Left lung (tissue), 10 donors: ENCODE results near the gene NAPB. TPM values are rescaled to one million over a fixed set of nuclear protein-coding genes. Genes with fewer than 3 reads are reported as not detected.
"Not testable (repeated sequence)": the region's sequence is repeated elsewhere in the genome, so short reads cannot be mapped to it uniquely, and the experiment has no call there.

Experiments used
- ATAC-seq: fragments of 200-7000 bp; cut with Tn5 transposase; one replicate; pipeline ENCODE4 v1.9.1; 2020; ENCODE audit warnings: moderate library complexity
- DNase-seq, 4 donors: peaks; one replicate each; pipeline ENCODE4 v3.0.0-alpha.2; 2013 to 2020
- H3K27ac ChIP-seq, 2 donors: fragments of 200-600 bp; sonication (generic) in 1 of 2; one replicate each; pipeline versions ENCODE4 v1.5.0 to v1.8.0; 2020 to 2021
- H3K27me3 ChIP-seq, 2 donors: fragments of 200-600 bp; sonication (generic) in 1 of 2; one replicate each; pipeline versions ENCODE4 v1.5.0 to v1.8.0; 2020 to 2021
- H3K36me3 ChIP-seq, 2 donors: fragments of 200-600 bp; sonication (generic) in 1 of 2; one replicate each; pipeline versions ENCODE4 v1.5.0 to v1.8.0; 2020 to 2021
- H3K4me1 ChIP-seq, 2 donors: fragments of 200-600 bp; one replicate each; pipeline ENCODE4 v1.8.0; 2021
- H3K4me3 ChIP-seq, 2 donors: fragments of 200-600 bp; sonication (generic) in 1 of 2; one replicate each; pipeline versions ENCODE4 v1.5.0 to v1.8.0; 2020 to 2021; ENCODE audit warnings: mild to moderate bottlenecking in 1 of 2
- H3K9me3 ChIP-seq, 2 donors: fragments of 200-600 bp; sonication (generic) in 1 of 2; one replicate each; pipeline versions ENCODE4 v1.5.0 to v1.8.0; 2020 to 2021
- intact Hi-C, 2 donors: fragments of 100-400 bp; cut with DNase I; formaldehyde crosslinking; loops; one replicate each; pipeline versions ENCODE4 v1.11.2 to v1.14.2; 2022
- polyA plus RNA-seq, 6 donors: library from polyadenylated mRNA; unstranded; fragments of 120-200 nt; gene quantifications; one replicate each; pipeline ENCODE4 v1.2.1, GENCODE V29; 2013; ENCODE audit not compliant: insufficient read length in 6 of 6
- total RNA-seq, 2 donors: library from RNA; stranded (reverse); fragmentation: NEBNext Ultra II Directional; extraction: Animal tissue kit (Norgen Biotek cat#: 25700); gene quantifications; one replicate each; pipeline ENCODE4 v1.2.1, GENCODE V29; 2021
- TF ChIP-seq, protein P1 (sequence below), 2 donors: fragments of 200-600 bp; sonication (generic) in 1 of 2; IDR thresholded peaks; one replicate each; pipeline versions ENCODE4 v1.5.0 to v1.8.0; 2021; ENCODE audit warnings: antibody characterized with exemption in 2 of 2
- donor health status: DM: no; HTN: yes; CAD: no.
- donor health status: DM: no; HTN: no; CAD: no.

The NAPB gene
- total and polyA plus RNA-seq, 8 donors: 8.7 to 27.1 (median 23.1) TPM

DNA sequence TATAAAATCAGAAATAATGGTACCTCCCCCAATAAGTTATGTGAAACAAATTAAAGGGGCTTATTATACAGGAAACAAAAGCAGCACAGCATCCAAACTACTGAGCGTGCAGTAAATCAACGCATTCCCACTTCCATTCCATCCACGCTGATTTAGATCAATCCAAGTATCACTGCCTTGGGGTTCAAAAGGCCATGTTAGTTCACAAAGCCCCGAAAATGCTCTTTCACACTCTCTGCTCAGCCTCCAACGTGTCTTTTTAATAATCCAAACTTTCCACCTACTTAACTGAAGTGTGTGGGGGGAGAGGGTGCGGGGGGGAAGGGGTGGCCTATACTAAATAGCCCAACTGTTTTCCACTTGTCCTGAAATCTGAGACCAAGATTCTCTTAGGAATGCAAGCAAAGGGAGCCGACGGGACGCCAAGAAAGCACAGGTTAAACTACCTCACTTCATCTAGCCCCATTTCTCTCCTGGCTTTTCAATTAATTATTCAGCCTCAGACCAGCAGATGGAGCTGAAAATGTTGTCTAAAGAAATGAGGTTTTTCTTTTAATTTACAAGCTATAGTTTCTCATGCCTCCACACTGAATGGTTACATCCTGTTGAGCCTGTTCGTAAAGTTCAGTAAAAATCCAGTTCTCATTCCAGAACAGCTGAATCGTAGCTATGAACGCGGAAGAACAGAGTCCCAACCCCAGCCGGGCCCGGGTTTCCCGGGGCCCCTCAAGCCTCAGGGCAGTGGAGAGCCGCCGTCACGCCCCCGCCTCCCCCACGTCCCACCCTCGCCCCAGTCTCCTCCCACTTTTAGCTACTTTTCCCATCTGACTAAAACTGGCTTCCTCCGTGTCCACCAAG is 71.7 kb downstream of the NAPB start:
- no peaks in the 10 kb centered on the region for H3K9me3 ChIP-seq
- peak overlapping the region; percentile 98 for H3K4me3 ChIP-seq
- ATAC-seq (peak; percentile 83), DNase-seq (peak in 2 of 4 donors; percentile 82 to 92)
- peaks cover 0 to 10% of the 10 kb centered on the region in 2 donors for H3K36me3 ChIP-seq
- no peaks in the 10 kb centered on the region for H3K27me3 ChIP-seq
- peaks cover 17 to 25% of the 10 kb centered on the region in 2 donors for H3K4me1 ChIP-seq
- peak overlapping the region; percentile 99 to 100 for H3K27ac ChIP-seq
- TF ChIP-seq, protein P1, sequence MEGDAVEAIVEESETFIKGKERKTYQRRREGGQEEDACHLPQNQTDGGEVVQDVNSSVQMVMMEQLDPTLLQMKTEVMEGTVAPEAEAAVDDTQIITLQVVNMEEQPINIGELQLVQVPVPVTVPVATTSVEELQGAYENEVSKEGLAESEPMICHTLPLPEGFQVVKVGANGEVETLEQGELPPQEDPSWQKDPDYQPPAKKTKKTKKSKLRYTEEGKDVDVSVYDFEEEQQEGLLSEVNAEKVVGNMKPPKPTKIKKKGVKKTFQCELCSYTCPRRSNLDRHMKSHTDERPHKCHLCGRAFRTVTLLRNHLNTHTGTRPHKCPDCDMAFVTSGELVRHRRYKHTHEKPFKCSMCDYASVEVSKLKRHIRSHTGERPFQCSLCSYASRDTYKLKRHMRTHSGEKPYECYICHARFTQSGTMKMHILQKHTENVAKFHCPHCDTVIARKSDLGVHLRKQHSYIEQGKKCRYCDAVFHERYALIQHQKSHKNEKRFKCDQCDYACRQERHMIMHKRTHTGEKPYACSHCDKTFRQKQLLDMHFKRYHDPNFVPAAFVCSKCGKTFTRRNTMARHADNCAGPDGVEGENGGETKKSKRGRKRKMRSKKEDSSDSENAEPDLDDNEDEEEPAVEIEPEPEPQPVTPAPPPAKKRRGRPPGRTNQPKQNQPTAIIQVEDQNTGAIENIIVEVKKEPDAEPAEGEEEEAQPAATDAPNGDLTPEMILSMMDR (IDR thresholded peaks at IDR 0.05): peak; percentile 21 to 28
- intact Hi-C loops: loop anchor here in 1 of 2 donors (10.0 kb wide), 1 partner anchor 655 kb away; no protein-coding TSS in a partner anchor

DNA sequence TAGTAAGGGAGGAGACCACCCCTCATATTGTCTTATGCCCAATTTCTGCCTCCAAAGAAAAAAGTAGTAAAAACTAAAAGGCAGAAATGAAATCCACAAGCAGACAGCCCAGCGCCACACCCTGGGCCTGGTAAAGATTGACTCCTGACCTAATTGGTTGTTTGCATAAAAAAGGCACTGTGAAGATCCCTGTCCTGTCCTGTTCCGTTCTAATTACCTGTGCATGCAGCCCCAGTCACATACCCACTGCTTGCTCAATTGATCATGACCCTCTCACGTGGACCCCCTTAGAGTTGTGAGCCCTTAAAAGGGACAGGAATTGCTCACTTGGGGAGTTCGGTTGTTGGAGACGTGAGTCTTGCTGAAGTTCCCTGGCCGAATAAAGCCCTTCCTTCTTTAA is 72.8 kb downstream of the NAPB start:
- DNase-seq, H3K4me3 ChIP-seq, H3K36me3 ChIP-seq, H3K27ac ChIP-seq, ATAC-seq, H3K27me3 ChIP-seq, H3K9me3 ChIP-seq: not testable (repeated sequence)
- intact Hi-C loops: loop anchor here in 1 of 2 donors (10.0 kb wide), 1 partner anchor 654 kb away; no protein-coding TSS in a partner anchor
- peaks cover 17 to 25% of the 10 kb centered on the region in 2 donors for H3K4me1 ChIP-seq

- Histone ChIP-seq H3K36me3 (no peaks in the 10 kb centered on the region), H3K4me3 (no peak overlapping the region), H3K27ac (no peak overlapping the region), H3K9me3 (no peaks in the 10 kb centered on the region), H3K4me1 (peaks cover 17 to 22% of the 10 kb centered on the region in 2 donors), H3K27me3 (no peaks in the 10 kb centered on the region)
- TF ChIP-seq, protein P1 (IDR thresholded peaks at IDR 0.05): no peak
- intact Hi-C loops: loop anchor here in 1 of 2 donors (10.0 kb wide), 1 partner anchor 653 kb away; no protein-coding TSS in a partner anchor
- no peak for DNase-seq
- ATAC-seq: no peak
Observed at GRCh38 chr20:23347791-23348190, 73.5 kb downstream of the NAPB start.

DNA sequence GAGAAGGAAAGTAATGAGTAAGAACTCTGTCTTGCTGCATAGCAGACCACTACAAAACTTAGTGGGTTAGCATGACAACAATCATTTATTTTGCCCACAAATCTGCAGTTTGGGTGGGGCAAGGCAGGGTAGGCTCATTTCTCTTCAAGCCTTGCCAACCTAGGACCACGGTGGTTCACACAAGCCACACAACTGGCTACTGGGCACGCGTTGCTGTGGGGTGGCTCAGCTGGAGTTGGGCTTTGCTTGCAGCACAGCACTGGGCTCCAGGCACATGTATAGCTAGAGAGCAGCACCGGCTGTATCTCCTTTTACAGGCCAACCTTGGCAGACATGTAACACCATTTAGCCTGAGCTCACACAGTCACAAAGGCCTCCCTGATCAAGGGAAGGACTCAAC is 75.3 kb downstream of the NAPB start:
- Histone ChIP-seq H3K4me1 (peaks cover 6 to 7% of the 10 kb centered on the region in 2 donors), H3K36me3 (no peaks in the 10 kb centered on the region), H3K27ac (no peak overlapping the region), H3K9me3 (no peaks in the 10 kb centered on the region), H3K27me3 (no peaks in the 10 kb centered on the region), H3K4me3 (no peak overlapping the region)
- intact Hi-C loops: loop anchor here in 1 of 2 donors (10.0 kb wide), 1 partner anchor 651 kb away; no protein-coding TSS in a partner anchor
- no peak for DNase-seq
- no peak for ATAC-seq
- TF ChIP-seq, protein P1 (IDR thresholded peaks at IDR 0.05): no peak

GRCh38 chr20:23344336-23344735 is 77.0 kb downstream of the NAPB start:
- no peaks in the 10 kb centered on the region for H3K9me3 ChIP-seq
- no peak for ATAC-seq
- no peak overlapping the region for H3K4me3 ChIP-seq
- TF ChIP-seq, protein P1 (IDR thresholded peaks at IDR 0.05): no peak
- no peak for DNase-seq
- no peaks in the 10 kb centered on the region for H3K36me3 ChIP-seq
- H3K27me3 ChIP-seq: no peaks in the 10 kb centered on the region
- no peak overlapping the region for H3K27ac ChIP-seq
- intact Hi-C loops: loop anchor here in 1 of 2 donors (5.0 to 10.0 kb wide), 2 partner anchors 650 to 1007 kb away; no protein-coding TSS in a partner anchor
- peaks cover 4% of the 10 kb centered on the region in 2 donors for H3K4me1 ChIP-seq
